IPS-NIHi11 (cell line): ENCODE data around the gene TMEM50B.
"Not testable (repeated sequence)": the region's sequence is repeated elsewhere in the genome, so short reads cannot be mapped to it uniquely, and the experiment has no call there.

Experiments used
- DNase-seq: peaks from one replicate; pipeline ENCODE4 v3.0.0; 2012; ENCODE audit warnings: mixed read lengths, low spot score

The TMEM50B gene

DNA sequence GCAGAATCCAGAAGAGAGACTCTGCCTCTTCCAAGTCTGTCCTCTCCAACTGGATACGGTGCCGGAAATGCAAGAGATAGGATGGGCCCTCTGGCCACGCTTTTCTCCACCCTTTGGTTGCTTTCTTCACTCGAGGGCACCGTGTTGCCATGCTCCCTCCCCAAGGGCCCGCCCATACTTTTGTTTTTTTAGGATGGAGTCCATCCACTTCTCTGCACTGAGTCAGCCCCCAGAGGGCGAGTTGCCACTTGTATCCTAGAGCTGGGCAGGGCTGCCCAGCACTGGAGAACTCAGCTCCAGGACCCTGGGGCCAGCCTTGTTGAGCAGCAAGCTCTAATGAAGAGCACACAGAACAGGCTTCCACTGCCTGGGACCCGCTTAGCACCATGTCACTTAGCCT lies 51.1 kb downstream of the TMEM50B start:
- no peak for DNase-seq

DNA sequence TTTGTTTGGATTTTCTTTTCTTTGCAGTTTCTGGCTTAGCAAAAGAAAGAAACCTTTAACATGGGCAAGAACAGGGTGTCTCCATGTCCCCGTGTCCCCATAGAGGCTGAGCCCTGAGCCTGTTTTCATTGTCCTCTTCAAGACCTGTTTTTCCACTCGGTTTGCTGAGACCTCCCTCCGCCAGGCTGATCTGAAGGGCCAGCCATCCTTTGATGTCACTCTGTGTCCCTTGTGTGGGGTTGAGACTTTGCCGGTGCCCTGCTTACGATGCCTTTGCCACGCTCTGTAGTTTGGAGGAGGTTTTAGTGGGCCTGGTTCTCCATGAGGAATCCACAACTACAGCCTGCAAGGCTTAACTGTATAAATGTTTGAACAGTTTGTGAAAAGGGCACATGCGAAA lies 52.7 kb downstream of the TMEM50B start:
- DNase-seq: no peak

DNA sequence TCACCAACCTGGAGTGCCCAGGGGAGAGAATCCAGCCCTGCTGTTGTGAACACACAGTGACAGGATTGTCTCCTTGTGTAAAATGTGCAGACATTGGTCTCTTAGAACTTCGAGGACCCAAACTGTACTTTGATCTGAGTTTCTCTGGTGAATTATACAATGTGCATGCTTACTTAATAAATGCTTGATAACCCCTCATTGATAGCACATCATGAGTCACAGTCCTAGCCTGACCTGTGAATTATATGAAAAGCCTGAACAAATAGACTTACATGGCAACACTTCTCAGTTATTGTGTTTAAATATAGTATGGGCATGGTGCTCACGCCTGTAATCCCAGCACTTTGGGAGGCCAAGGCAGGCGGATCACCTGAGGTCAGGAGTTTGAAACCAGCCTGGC lies 53.9 kb downstream of the TMEM50B start:
- DNase-seq: no peak

DNA sequence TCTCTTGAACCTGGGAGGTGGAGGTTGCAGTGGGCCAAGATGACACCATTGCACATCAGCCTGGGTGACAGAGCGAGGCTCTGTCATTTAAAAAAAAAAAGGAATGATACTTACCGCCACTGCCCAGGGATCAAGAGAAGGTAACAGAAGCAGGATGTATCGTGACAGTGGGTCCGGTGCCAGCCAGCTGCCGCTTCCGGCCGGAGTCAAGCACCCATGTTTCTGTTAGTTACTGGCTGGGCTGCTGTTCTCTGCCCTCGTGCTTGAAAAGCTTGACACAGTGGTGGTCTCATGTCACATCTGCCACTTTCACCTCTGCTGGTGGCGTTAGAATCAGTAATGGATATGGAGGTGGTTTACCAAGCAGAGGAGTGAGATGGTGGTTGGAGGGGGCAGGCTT lies 55.6 kb downstream of the TMEM50B start:
- no peak for DNase-seq

DNA sequence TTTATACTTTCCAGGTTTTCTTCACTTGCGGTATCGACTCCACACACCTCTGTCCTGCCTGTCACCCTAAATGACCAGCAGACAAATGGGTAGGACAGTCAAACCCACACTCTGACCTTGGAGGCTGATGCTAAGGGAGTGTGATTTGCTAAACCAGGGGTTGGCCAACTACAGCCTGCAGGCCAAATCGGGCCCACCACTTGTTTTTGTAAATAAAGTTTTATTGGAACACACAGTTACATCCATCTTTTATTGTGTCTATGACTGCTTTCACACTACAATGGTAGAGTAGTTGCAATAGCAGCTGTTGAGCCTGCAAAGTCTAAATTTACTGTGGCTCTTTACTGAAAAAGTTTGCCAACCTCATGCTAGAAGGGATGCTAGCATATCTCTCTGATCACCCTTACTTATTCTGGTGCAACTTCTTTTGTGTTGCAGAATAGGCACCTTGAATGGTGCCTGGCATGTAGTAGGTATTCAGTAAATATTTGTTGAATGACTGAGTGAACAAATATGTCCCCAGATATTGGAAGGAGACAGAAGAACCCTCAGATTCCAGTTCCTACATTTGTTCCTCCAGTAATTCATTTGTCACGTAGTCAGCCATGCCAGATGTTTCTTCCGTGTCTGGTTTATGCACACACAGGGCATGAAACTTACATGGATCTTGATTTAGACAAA lies 57.9 kb downstream of the TMEM50B start:
- DNase-seq: no peak

DNA sequence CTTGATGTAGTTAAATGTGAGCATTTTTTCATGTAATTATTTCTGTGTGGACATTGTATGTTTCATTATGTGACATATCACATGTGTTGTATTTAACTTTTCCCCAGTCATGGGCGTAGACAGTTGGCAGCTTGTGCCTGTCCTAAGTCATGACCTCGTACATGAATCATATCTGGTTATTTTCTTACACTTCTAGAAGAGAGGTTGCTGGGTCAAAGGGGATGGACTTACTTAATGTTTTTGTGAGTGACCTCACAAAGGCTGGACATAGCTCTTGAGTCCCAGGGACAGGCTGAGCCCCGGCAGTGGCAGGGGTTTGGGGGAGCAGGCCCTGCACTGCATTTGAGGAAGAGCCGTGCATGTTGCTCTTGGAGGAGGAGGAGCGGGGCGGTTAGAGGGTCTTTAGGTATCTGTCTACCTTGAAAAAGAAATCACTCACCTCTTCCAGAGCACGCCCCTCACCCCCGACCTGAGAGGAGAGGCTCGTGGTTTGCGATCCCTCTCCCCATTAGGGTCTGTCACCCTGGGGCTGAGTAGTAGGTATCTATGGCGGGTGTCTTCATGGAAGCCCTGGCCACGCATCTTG lies 60.1 kb downstream of the TMEM50B start:
- no peak for DNase-seq

DNA sequence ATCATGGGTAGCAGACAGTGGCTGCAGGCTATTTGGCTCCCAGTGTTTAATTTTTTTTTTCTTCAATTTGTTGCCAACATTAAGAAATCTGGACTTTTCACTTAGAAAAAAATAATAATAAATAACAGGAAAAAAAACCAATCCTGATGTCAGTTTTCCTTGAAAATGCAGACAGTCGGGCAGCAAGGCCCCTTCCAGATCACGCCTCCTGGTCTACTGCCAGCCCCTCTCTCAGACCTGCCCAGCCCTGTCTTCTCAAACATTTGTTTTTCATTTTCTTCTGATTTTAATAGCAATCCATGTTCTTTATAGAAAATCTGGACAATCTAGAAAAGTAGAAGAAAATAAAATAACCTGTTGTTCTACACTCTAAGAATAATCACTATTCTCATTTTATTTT lies 61.1 kb downstream of the TMEM50B start:
- DNase-seq: no peak

DNA sequence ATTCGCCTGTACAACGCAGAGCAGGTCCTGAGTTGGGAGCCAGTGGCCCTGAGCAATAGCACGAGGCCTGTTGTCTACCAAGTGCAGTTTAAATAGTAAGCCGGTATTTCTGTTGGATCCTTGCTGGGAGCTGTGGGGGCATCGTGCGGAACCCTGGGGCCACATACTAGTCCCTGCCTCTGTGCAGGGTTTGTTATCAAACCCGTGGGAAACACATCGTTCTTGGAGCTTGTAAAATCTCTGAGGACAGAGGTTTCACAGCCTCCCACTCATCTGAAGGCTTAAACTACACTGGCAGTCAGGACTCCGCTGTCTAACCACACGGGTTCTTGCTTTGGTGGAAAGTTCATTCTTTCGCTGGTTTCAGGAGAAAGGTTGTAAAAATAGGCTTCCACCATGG lies 64.8 kb downstream of the TMEM50B start:
- no peak for DNase-seq

DNA sequence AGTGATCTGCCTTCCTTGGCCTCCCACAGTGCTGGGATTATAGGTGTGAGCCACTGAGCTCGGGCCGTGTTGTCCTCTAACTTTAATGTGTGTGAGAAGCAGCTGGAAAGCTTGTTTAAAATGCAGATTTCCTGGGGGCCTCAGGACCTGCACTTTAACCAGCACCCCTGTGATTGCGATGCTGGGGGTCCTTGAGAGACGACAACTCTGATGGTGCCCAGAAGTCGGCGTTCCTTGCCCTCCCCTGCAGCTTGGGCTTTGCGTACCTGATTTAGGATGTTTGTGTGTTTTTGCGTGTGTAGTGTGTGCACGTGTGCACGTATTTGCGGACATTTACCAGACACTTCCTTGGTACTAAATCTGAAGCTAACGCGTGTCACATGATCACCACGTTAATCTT lies 65.7 kb downstream of the TMEM50B start:
- DNase-seq: no peak

DNA sequence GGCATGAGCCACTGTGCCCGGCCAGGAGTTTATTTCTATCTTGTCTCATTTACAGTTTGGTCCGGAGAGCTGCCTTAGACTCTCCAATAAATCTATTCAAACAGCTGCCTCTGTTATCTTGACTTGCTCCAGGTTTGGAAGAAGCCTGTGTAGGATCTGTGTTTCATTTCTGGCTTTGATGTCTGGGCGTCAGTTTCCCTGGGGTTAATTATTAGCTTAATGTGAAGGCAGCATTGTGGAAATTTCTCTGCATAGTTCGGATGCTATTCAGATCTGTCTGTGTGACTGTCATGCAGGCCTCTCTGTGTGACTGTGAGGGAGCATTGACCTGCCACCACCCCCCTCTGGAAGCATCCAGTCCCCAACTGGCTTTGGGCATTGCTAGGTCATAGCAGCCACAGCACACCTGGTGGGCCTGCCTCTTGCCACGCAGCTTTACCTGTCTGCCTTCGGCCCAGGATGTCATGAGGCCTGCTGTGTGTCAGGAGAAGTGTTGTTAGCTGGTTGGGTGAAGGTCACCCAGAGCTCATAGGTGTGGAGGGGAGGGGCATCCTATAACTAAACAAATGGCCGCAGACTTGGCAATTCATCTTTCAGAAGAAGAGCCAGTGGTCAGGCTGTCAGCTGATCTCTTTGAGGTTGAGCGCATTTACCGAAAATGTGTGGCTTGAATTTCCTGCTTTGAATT lies 66.8 kb downstream of the TMEM50B start:
- no peak for DNase-seq

DNA sequence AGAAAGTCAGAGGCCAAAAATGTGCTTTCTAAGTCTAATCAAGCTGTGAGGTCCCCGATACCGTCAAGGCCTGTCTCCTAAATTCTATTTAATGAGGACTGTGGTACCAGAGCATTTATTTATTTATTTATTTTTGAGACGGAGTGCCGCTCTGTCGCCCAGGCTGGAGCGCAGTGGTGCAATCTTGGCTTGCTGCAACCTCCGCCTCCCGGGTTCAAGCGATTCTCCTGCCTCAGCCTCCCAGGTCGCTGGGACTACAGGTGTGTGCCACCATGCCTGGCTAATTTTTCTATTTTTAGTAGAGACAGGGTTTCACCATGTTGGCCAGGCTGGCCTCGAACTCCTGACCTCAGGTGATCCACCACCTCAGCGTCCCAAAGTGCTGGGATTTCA lies 67.3 kb downstream of the TMEM50B start:
- not testable (repeated sequence) for DNase-seq

DNA sequence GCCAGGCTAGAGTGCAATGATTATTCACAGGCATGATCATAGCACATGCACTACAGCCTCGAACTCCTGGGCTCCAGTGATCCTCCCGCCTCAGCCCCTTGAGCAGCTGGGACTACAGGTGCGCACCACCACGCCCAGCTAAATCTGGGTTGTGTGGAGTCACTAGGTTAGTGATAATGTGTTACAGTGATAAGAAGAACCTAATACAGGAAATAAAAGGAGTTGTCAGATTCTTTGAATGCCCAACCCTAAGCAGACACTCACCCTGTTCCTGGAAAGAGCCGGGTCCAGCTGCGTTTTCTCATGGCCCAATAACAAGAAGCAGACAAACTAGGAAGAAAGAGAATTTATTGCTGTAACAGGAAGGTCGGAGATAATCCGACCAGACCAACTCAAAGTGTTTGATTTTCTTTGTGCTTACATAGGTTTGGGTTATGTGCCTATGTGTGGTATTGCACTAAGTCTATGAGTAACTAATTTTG lies 67.8 kb downstream of the TMEM50B start:
- DNase-seq: no peak

DNA sequence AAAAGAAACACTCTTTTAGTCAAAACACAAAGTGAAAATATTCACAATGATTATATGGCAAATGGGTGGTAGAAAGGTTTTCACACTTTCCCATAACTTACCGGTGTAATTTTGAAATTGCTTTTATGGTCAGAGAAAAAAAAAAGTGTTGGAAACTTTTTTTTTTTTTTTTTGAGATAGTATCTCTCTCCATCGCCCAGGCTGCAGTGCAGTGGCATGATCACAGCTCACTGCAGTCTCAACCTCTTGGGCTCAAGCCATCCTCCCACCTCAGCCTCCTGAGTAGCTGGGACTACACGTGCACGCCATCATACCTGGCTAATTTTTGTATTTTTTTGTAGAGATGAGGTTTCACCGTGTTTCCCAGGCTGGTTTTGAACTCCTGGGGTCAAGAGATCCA lies 73.3 kb downstream of the TMEM50B start:
- no peak for DNase-seq

DNA sequence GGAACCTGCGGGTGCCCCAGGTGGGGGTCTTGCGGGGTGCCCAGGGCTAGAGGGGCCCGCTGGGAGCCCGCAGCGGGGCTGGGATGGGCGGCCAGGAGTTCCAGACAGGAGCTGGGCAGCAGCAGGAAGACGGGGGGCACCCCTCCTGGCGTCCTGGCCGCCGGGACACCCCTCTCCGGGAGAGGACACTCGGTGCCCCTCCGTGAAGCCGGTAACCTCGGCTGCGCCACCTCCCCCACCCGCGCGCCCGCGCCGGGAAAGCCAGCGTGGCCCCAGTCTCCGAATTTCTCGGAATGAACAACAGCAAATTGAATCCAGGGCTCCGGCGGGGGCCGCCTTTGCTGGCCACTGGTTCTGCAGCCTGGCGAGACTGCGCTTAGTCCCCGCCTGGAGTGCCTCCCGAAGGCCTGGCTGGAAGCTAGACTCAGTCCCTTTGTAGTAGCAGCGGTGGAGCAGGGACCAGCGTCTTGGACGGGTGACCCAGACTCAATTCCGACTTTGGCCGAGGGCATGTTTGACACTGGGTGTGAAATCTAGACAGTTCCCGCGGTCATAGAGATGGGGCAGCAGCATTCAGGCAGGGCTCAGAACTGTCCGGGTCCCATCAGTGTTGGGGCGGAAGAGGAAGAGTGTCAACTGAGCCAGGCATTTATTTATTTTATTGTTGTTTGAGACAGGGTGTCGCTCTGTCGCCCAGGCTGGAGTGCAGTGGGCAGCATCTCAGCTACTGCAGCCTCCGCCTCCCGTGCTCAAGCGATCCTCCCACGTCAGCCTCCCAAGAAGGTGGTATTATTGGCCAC lies 75.8 kb downstream of the TMEM50B start:
- peak; percentile 56 for DNase-seq

DNA sequence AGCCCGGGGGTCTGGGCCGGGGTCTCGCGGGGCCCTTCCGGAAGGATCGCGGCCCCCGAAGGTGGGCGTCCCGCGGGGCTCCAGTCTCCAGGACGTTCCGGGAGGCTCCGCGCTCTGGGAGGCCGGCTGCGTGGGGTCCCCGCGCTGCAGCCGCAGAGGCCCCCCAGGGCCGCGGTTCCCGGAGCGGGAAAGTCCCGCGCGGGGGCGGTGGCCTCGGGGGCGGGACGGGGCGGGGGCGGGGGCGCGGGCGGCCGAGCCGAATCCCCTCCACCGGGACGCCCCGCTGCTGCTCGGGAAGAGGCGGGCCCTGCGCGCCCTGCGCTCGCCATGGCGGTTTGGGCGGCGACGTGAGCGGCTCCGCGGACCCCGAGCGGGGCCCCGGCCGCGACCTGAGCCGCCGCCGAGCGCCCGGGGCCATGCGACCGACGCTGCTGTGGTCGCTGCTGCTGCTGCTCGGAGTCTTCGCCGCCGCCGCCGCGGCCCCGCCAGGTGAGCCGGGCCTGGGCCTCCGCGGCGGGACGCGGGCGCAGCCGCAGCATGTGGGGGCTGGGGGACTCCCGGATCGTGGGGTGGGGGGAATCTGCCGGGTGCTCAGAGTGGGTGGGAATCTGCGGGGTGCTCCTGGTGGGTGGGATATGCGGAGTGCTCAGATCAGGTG lies 76.5 kb downstream of the TMEM50B start, which contains the start of gene IFNGR2:
Gene IFNGR2 (plus strand): TSS at position 286 of the 658 bp plus-strand sequence. CDS start 131 bp downstream, at position 417.
- DNase-seq: peak; percentile 82

DNA sequence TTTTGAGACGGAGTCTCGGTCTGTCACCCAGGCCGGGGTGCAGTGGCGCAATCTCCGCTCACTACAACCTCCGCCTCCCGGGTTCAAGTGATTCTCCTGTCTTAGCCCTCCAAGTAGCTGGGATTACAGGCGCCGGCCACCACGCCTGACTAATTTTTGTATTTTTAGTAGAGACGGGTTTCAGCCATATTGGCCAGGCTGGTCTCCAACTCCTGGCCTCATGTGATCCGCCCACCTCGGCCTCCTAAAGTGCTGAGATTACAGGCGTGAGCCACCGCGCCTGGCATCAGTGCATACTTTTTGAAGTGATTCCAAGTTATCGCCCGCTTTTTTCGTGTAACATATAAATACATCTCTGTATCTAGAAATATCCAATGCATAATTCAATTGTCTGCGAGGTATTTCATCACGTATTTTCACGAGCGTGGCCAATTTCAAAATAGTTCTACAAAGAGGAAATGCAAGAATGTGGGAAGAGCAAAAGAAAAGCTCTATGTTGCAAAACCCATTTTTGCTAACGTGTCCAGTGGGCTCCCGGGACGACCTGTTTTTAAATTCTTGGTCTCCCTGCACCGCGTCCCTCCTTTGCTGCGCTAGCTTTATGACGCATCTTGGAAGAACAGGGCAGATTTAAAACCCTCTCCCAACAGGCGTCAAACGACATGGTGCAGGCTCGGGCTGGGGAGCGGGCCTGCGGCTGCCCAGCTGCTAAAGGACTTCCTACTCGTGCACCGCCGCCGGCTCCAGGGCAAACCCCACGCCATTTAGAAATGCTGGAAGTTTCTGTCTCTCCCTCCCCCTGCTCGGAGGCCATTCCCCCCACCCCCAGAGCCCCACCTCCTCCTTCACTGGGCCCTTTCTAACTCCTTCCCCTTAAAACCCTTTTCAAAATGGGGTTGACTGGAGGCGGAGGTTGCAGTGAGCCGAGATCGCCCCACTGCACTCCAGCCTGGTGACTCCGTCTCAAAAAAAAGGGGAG lies 77.5 kb downstream of the TMEM50B start:
- peak; percentile 76 for DNase-seq

DNA sequence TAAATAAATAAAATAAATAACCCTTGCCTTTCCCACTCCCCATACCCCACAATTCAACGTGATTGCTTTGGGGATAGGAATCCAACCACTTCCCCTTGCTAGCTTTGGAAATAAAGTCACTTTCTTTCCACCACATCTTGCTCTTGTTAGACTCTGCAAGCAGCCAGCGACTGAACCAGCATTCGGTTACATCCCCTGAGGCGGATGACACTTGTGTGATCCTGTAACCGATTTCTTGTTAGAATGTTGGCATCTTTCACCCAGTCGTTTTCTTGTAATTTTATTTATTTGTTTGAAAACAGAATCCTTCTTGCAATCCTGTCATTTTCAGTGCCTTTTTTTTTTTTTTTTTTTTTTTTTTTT lies 78.2 kb downstream of the TMEM50B start:
- DNase-seq: no peak
